Hematopoietic multipotent progenitor cell treated with erythropoietin and hydrocortisone succinate and interleukin-3 and kit ligand, for 8 days (in vitro differentiated cells): ENCODE results near the gene ZNF787.
A peak's percentile ranks its signal among the peaks of the same experiment; 100 is the strongest.

Experiments used
- DNase-seq: peaks from one replicate; pipeline ENCODE4 v3.0.0-alpha.2; 2015

Gene ZNF787

DNA sequence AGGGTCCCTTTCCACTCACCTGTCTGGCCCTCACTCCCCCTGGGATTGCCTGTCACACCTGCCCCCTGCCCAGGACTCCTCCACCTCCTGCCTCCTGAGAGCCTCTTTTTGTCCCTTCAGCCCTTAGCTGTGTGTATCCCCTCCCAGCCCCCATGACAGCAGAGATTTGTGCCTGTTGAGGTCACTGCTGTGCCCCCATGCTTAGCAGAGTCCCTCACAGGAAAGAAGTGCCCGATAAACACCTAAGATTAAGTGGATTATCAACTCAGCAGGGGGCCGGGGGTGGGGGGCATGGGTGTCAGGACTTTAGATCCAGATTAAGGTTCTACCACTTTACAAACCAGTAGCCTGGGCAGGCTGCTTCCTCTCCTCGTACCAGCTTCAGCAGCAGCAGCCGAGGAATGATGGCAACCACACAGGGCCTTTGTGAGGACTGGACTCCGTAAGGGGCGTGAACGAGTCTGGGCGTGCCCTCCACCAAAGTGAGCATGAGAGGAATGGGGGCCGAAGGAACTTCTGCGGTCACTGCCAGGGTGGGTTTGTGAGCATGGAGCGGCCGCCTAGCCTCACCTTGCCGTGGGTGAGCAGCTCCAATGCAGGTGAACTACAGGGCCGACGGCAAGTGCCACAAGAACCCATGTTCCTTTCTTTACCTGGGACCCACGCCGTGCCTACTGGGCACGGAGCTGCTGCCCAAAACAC is 36.1 kb downstream of the ZNF787 start:
- no peak for DNase-seq

GRCh38 chr19:56083668-56084067 is 37.4 kb downstream of the ZNF787 start:
- no peak for DNase-seq

GRCh38 chr19:56080669-56081401 is 40.3 kb downstream of the ZNF787 start:
- peak; percentile 83 for DNase-seq

DNA sequence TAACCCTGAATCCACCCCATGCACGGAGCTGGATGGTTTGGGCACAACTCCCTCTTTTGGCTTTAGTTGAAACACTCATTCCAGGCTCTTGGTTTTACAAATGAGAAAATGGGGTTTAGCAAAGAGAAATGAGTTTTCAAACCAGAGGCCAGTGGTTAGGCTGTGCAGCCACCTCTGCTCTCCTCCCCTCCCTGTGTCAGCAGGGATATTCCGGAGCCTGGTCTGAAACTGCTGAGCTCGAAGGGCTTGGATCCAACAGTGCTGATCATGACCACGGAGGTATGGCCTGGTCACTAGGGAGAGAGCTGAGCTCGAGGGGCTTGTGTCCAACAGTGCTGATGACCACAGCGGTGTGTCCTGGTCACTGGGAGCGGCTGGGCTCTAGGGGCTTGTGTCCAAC is 41.5 kb downstream of the ZNF787 start:
- no peak for DNase-seq

DNA sequence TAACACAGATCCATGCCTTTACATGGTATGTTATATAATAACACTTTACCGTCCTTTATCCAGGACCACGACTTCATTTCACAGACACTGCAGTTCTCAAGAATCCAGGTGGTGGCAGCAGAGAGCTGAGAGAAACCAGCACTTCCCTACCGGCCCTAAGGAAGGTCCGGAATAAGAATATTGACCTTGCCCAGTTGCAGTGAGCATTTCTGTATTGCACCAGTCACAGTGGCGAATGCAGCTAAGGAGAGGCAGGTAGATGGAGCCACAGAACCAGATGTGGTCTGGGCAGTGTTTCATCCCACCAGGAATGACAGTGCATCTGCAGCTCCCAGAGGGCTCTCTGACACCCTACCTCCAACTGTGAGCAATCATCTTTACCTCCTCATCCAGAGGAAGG is 44.6 kb downstream of the ZNF787 start:
- DNase-seq: peak; percentile 65

DNA sequence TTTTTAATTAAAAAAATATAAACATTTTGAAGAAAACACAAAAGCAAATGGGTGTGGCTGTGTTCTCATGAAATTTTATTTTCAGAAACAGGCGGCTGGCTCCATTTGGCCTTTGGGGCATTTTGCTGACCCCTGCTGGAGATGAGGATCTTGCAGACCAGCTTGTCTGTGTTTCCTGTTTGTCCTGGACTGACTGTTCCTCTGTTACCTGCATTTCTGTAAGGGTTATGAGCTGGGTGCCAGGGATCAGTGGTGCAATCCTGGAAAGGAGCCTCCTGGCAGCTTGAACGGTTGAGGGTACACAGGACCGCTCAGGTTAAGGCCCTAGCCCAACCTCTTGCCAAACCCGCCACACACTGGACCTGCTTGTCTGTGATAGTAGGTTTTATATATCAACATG is 49.9 kb downstream of the ZNF787 start:
- peak; percentile 36 for DNase-seq

GRCh38 chr19:56069642-56070041 is 51.5 kb downstream of the ZNF787 start:
- DNase-seq: no peak

- DNase-seq: peak; percentile 52
These were observed 54.7 kb downstream of the ZNF787 start for GRCh38 chr19:56066152-56067023.

GRCh38 chr19:56053596-56053995 is 67.5 kb downstream of the ZNF787 start:
- no peak for DNase-seq
